H1 (cell line): Measurements from ENCODE around the gene MTX1. TPM values are rescaled to one million over a fixed set of nuclear protein-coding genes. Genes with fewer than 3 reads are reported as not detected.
A peak's percentile ranks its signal among the peaks of the same experiment; 100 is the strongest.

Source experiments
- CTCF ChIA-PET: fragments of 300-600 bp; sonication (Branson Sonifier 250); formaldehyde crosslinking; loops from one replicate; lab custom pipeline; 2021; ENCODE audit not compliant: partially characterized antibody; lab: Charles Lee
- POLR2A ChIA-PET: fragments of 300-600 bp; sonication (Branson Sonifier 250); formaldehyde crosslinking; loops from one replicate; lab custom pipeline; 2021; ENCODE audit warnings: inconsistent platforms; ENCODE audit not compliant: partially characterized antibody; lab: Charles Lee
- DNase-seq, 2 experiments: peaks; one replicate each; pipeline versions ENCODE4 v3.0.0 to v3.0.0-alpha.2; 2010 to 2022; ENCODE audit warnings: low spot score in 2 of 2, low read depth in 1 of 2, mixed read lengths in 1 of 2
- FAIRE-seq: peaks from 2 replicates; lab custom pipeline; 2011; peaks lifted over from hg19 to GRCh38; lab: Jason Lieb, UNC
- H2AFZ ChIP-seq: 2 replicates; pipeline ENCODE4 v1.8.1; 2012; ENCODE audit warnings: low read length, inconsistent platforms
- H2AK5ac ChIP-seq: 2 replicates; pipeline ENCODE4 v1.6.1; 2013; ENCODE audit warnings: low read depth, low read length
- H2BK120ac ChIP-seq: replicated peaks from 2 replicates; pipeline ENCODE3; 2013; ENCODE audit warnings: low read depth, low read length, inconsistent platforms
- H2BK12ac ChIP-seq: 2 replicates; pipeline ENCODE4 v1.6.1; 2013; ENCODE audit warnings: low read depth, low read length
- H2BK15ac ChIP-seq: 2 replicates; pipeline ENCODE4 v1.6.1; 2013; ENCODE audit warnings: low read length
- H2BK20ac ChIP-seq: 2 replicates; pipeline ENCODE4 v1.6.1; 2013; ENCODE audit warnings: low read length
- H2BK5ac ChIP-seq: 2 replicates; pipeline ENCODE4 v1.6.1; 2013; ENCODE audit warnings: low read depth, low read length
- H3K14ac ChIP-seq: 2 replicates; pipeline ENCODE4 v1.6.1; 2013; ENCODE audit warnings: inconsistent platforms; ENCODE audit not compliant: insufficient read length
- H3K18ac ChIP-seq: 2 replicates; pipeline ENCODE4 v1.6.1; 2013; ENCODE audit warnings: low read length; ENCODE audit errors: extremely low read depth
- H3K23ac ChIP-seq: 2 replicates; pipeline ENCODE4 v1.6.1; 2013; ENCODE audit warnings: inconsistent platforms; ENCODE audit not compliant: insufficient read length
- H3K23me2 ChIP-seq: 2 replicates; pipeline ENCODE4 v1.6.1; 2013; ENCODE audit warnings: low read depth, low read length
- H3K27ac ChIP-seq: 2 replicates; pipeline ENCODE4 v1.6.1; 2011; ENCODE audit warnings: low read depth, low read length, inconsistent platforms
- H3K27me3 ChIP-seq, 4 experiments: replicated peaks in 1 of 4; 1 replicate in 1 of 4; 2 replicates in 3 of 4; pipeline versions ENCODE4 v1.6.1 to v1.8.1; 2011 to 2013; ENCODE audit warnings: low read length in 3 of 4, mild to moderate bottlenecking in 3 of 4, inconsistent platforms in 2 of 4, mixed read lengths in 2 of 4, moderate library complexity in 1 of 4; ENCODE audit not compliant: control insufficient read depth in 3 of 4, insufficient read depth in 3 of 4; ENCODE audit errors: extremely low read depth in 1 of 4
- H3K36me3 ChIP-seq, 4 experiments: 2 replicates each; pipeline versions ENCODE4 v1.6.1 to v1.8.1; 2011 to 2013; ENCODE audit warnings: mild to moderate bottlenecking in 4 of 4, low read length in 3 of 4, moderate library complexity in 2 of 4, control low read depth in 1 of 4, inconsistent platforms in 1 of 4; ENCODE audit not compliant: insufficient read depth in 4 of 4, control insufficient read depth in 2 of 4
- H3K4ac ChIP-seq: replicated peaks from 2 replicates; pipeline ENCODE3; 2013; ENCODE audit warnings: low read length, low read depth, mixed read lengths, inconsistent platforms; ENCODE audit not compliant: insufficient read length
- H3K4me1 ChIP-seq, 4 experiments: replicated peaks in 1 of 4; 1 replicate in 1 of 4; 2 replicates in 3 of 4; pipeline versions ENCODE4 v1.6.1 to v1.8.1; 2011 to 2013; ENCODE audit warnings: low read length in 3 of 4, inconsistent platforms in 2 of 4, mixed read lengths in 1 of 4; ENCODE audit not compliant: insufficient read depth in 4 of 4, control insufficient read depth in 3 of 4
- H3K4me2 ChIP-seq, 2 experiments: 2 replicates each; pipeline versions ENCODE4 v1.6.1 to v1.8.1; 2011 to 2013; ENCODE audit warnings: low read depth in 2 of 2, low read length in 2 of 2, control low read depth in 1 of 2, inconsistent platforms in 1 of 2, mild to moderate bottlenecking in 1 of 2; ENCODE audit not compliant: insufficient read depth in 1 of 2
- H3K4me3 ChIP-seq, 4 experiments: fragments of 200-600, 300-600 bp in 1 of 4; sonication (generic), shearing (Covaris generic), sonication (Bioruptor Twin) in 1 of 4; 2 replicates each; pipeline versions ENCODE4 v1.5.1 to v1.8.1; 2011 to 2016; ENCODE audit warnings: low read length in 4 of 4, low read depth in 3 of 4, control low read depth in 2 of 4, inconsistent platforms in 2 of 4, mild to moderate bottlenecking in 2 of 4, mixed read lengths in 1 of 4, moderate library complexity in 1 of 4; ENCODE audit not compliant: insufficient read depth in 2 of 4; ENCODE audit errors: extremely low read depth in 1 of 4
- H3K56ac ChIP-seq: replicated peaks from 2 replicates; pipeline ENCODE3; 2013; ENCODE audit warnings: low read depth, mild to moderate bottlenecking, mixed read lengths, low read length, inconsistent platforms; ENCODE audit not compliant: insufficient read length
- H3K79me1 ChIP-seq: 2 replicates; pipeline ENCODE4 v1.6.1; 2013; ENCODE audit warnings: low read depth, low read length, control low read depth
- H3K79me2 ChIP-seq, 2 experiments: 2 replicates each; pipeline versions ENCODE4 v1.6.1 to v1.8.1; 2012 to 2013; ENCODE audit warnings: low read length in 2 of 2, mild to moderate bottlenecking in 2 of 2, inconsistent platforms in 1 of 2; ENCODE audit not compliant: insufficient read depth in 2 of 2, control insufficient read depth in 1 of 2
- H3K9ac ChIP-seq, 4 experiments: replicated peaks in 1 of 4; 1 replicate in 1 of 4; 2 replicates in 3 of 4; pipeline versions ENCODE4 v1.6.1 to v1.8.1; 2011 to 2013; ENCODE audit warnings: low read depth in 3 of 4, low read length in 3 of 4, control low read depth in 2 of 4, mild to moderate bottlenecking in 2 of 4, moderate library complexity in 2 of 4, inconsistent platforms in 1 of 4; ENCODE audit errors: extremely low read depth in 1 of 4
- H3K9me3 ChIP-seq, 2 experiments: 2 replicates each; pipeline versions ENCODE4 v1.6.1 to v1.8.1; 2012 to 2013; ENCODE audit warnings: mild to moderate bottlenecking in 2 of 2, moderate library complexity in 2 of 2, control low read depth in 1 of 2, inconsistent platforms in 1 of 2, low read depth in 1 of 2, low read length in 1 of 2, mixed read lengths in 1 of 2; ENCODE audit not compliant: insufficient read depth in 2 of 2
- H4K20me1 ChIP-seq, 2 experiments: replicated peaks in 1 of 2; 2 replicates each; pipeline versions ENCODE3 to v1.8.1; 2011 to 2013; ENCODE audit warnings: inconsistent platforms in 2 of 2, low read length in 2 of 2, mild to moderate bottlenecking in 1 of 2; ENCODE audit not compliant: insufficient read depth in 2 of 2, control insufficient read depth in 1 of 2
- H4K5ac ChIP-seq: 2 replicates; pipeline ENCODE4 v1.6.1; 2013; ENCODE audit warnings: low read length, low read depth, mixed read lengths, inconsistent platforms; ENCODE audit not compliant: insufficient read length
- H4K8ac ChIP-seq: 2 replicates; pipeline ENCODE4 v1.8.0; 2013; ENCODE audit warnings: mild to moderate bottlenecking, moderate library complexity, low read length, inconsistent platforms; ENCODE audit not compliant: insufficient read depth; ENCODE audit errors: extremely low read depth
- H4K91ac ChIP-seq: replicated peaks from 2 replicates; pipeline ENCODE3; 2013; ENCODE audit warnings: low read length, mixed read lengths, inconsistent platforms; ENCODE audit not compliant: insufficient read length
- BRCA1 ChIP-seq: IDR thresholded peaks from 2 replicates; pipeline ENCODE4 v1.6.1; 2012; ENCODE audit warnings: low read depth, low read length, improper control_type of control experiment
- E2F6 ChIP-seq: IDR thresholded peaks from 2 replicates; pipeline ENCODE4 v1.6.1; 2012; ENCODE audit warnings: inconsistent platforms
- EP300 ChIP-seq, 2 experiments: IDR thresholded peaks; 1 replicate in 1 of 2; 2 replicates in 1 of 2; pipeline ENCODE4 v1.6.1; 2011 to 2012; ENCODE audit warnings: low read depth in 2 of 2, low read length in 2 of 2, mild to moderate bottlenecking in 2 of 2, borderline replicate concordance in 1 of 2, inconsistent platforms in 1 of 2, moderate library complexity in 1 of 2
- EZH2 ChIP-seq: fragments of 200-600 bp; sonication (generic); IDR thresholded peaks from 2 replicates; pipeline ENCODE4 v1.7.1; 2012; ENCODE audit warnings: low read depth, mild to moderate bottlenecking, moderate library complexity, low read length, inconsistent platforms; ENCODE audit not compliant: severe bottlenecking
- SAP30 ChIP-seq: fragments of 300-600 bp; sonication (generic); IDR thresholded peaks from 2 replicates; pipeline ENCODE4 v1.7.1; 2012; ENCODE audit warnings: low read length, moderate library complexity, mild to moderate bottlenecking, inconsistent platforms; ENCODE audit not compliant: insufficient read depth, insufficient replicate concordance
- SIN3A ChIP-seq, 2 experiments: IDR thresholded peaks in 1 of 2; conservative IDR thresholded peaks in 1 of 2; 2 replicates each; pipeline ENCODE4 v1.6.1; 2011 to 2012; ENCODE audit warnings: low read length in 2 of 2, improper control_type of control experiment in 1 of 2, low read depth in 1 of 2, mild to moderate bottlenecking in 1 of 2
- WGBS, 2 experiments: shearing (Covaris generic) in 1 of 2; methylation state at CpG; one replicate each; pipeline versions ENCODE4 v1.1.6 to v1.1.7; 2013 to 2015; ENCODE audit warnings: low lambda C conversion rate in 2 of 2, mixed read lengths in 2 of 2, inconsistent platforms in 1 of 2, low coverage in 1 of 2, missing lambda C conversion rate in 1 of 2; ENCODE audit not compliant: insufficient replicate concordance in 2 of 2, insufficient coverage in 1 of 2, insufficient read length in 1 of 2; ENCODE audit errors: extremely low coverage in 1 of 2, missing lambda C conversion rate in 1 of 2; 5-methylcytosine and 5-hydroxymethylcytosine counted together
- polyA plus RNA-seq, 7 experiments: library from polyadenylated mRNA; depleted of rRNA in 3 of 7; stranded (reverse) in 5 of 7; unstranded in 2 of 7; fragments of >200 nt in 5 of 7; fragments of 200-250 nt in 2 of 7; gene quantifications; 1 replicate in 5 of 7; 2 replicates in 1 of 7; 4 replicates in 1 of 7; pipeline versions ENCODE4 v1.2.1 to v1.2.3, GENCODE V29; 2011 to 2013; ENCODE audit warnings: missing spikeins in 2 of 7, mixed read lengths in 2 of 7
- total RNA-seq: library from RNA; stranded (reverse); fragmentation: NEBNext Ultra II Directional; extraction: Animal tissue kit (Norgen Biotek cat#: 25700); gene quantifications from 2 replicates; pipeline ENCODE4 v1.2.1, GENCODE V29; 2021

MTX1 gene
- total and polyA plus RNA-seq, 2 of the 8 experiments (the other 6 are each of a cell fraction or from before 2014, with no cell fraction given), result 47.9 to 131 TPM

DNA sequence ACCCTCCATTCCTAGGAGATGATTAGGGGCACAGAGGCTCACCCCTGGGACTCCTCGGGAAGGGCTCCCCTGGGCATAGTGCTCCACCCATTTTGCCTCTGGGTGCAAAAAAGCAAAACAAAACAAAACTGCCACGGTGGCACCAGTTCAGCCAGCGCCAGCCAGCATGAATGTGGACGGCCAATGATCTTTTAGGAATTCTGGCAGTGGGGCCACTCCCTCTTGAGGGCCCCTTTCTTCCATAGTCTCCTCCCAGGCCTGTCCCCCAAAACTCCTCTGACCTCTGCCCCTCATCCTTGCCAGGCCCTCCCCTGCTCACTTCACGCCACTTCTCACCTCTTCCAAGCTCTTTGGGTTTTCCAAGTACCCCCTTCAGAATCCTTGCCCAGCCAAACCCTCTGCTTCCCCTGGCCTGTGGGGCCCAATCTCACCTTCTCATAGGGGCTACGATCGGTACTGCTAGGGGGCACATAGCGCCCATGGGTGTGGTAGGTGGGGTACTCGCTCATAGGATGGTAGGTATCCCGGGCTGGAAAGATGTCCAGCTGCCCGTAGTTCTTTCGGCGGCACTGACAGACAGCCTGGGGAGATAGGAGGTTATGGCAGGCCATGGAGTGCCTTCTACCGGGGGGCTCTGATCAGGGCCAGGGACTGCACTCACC lies 21.6 kb upstream of the MTX1 start:
- no peak overlapping the region; the same call in 1 of the 2 replicates for H4K8ac ChIP-seq
- H2AK5ac ChIP-seq, result peak overlapping the region; percentile 39; the same call in 1 of the 2 replicates
- H3K79me2 ChIP-seq, result no peaks in the 10 kb centered on the region
- no peaks in the 10 kb centered on the region for H4K20me1 ChIP-seq
- H3K4me2 ChIP-seq, result peak overlapping the region in 1 of 2 experiments; percentile 54; a peak in 1 of 4 replicates
- no peak for TF ChIP-seq SIN3A (conservative IDR thresholded peaks at IDR 0.05 in 1 of 2, IDR thresholded peaks at IDR 0.05 in 1 of 2; ENCODE audit: low read depth in 1 of 2, low read length in 2 of 2)
- TF ChIP-seq SAP30, result no peak
- no peak for TF ChIP-seq EP300 (IDR thresholded peaks at IDR 0.05; ENCODE audit: borderline replicate concordance in 1 of 2, low read depth in 2 of 2, low read length in 2 of 2)
- TF ChIP-seq E2F6, result no peak
- no peak for TF ChIP-seq BRCA1
- no peak for TF ChIP-seq EZH2
- no peak for DNase-seq
- peak overlapping the region; percentile 23 for H4K5ac ChIP-seq
- no peaks in the 10 kb centered on the region for H3K9me3 ChIP-seq
- H3K27ac ChIP-seq, result no peak overlapping the region; the same call in 1 of the 2 replicates
- H3K9ac ChIP-seq, result no peak overlapping the region; a peak in 2 of 7 replicates
- no peak overlapping the region for H2BK15ac ChIP-seq
- no peak overlapping the region for H3K4me3 ChIP-seq
- peaks cover 4 to 20% (median 11%) of the 10 kb centered on the region in 4 experiments for H3K4me1 ChIP-seq
- no peak overlapping the region for H3K23ac ChIP-seq
- H2AFZ ChIP-seq, result no peak overlapping the region
- H2BK12ac ChIP-seq, result no peak overlapping the region
- no peak overlapping the region for H2BK20ac ChIP-seq
- no peaks in the 10 kb centered on the region for H3K79me1 ChIP-seq
- H3K27me3 ChIP-seq, result no peaks in the 10 kb centered on the region
- no peaks in the 10 kb centered on the region; the same call in 1 of the 2 replicates for H3K23me2 ChIP-seq
- no peak overlapping the region for H3K14ac ChIP-seq
- H3K18ac ChIP-seq, result no peak overlapping the region
- peaks cover 0 to 10% (median 5%) of the 10 kb centered on the region in 4 experiments; a peak in 5 of 8 replicates for H3K36me3 ChIP-seq
- POLR2A ChIA-PET, result interaction anchor here (0.8 to 20.5 kb wide), 6 partner anchors 9 to 216 kb away, joined by 3 to 512 read pairs (median 8); partner anchors contain the start of genes KRTCAP2, MTX1, SCAMP3 and SHC1
- no peak overlapping the region for H3K4ac ChIP-seq
- no peak overlapping the region for H4K91ac ChIP-seq
- H3K56ac ChIP-seq, result peak overlapping the region; percentile 17
- FAIRE-seq, result no peak
- 84% methylated on average over 14 of the region's 14 CpGs; no CpG with 5 or more reads in 1 of the 2 experiments for WGBS, 2 experiments
- CTCF ChIA-PET, result interaction anchor here (0.7 to 6.1 kb wide), 3 partner anchors 9 to 143 kb away, joined by 4 to 38 read pairs (median 26); no protein-coding TSS in a partner anchor
- 0 out of 2 replicates have a peak overlapping the region, but pooled peaks have one; percentile 7 for H2BK5ac ChIP-seq
- peak overlapping the region; percentile 6 for H2BK120ac ChIP-seq
